ENCODE data around the gene PTPRG.

PTPRG gene

GRCh38 chr3:62261121-62261520 lies 699.8 kb downstream of the PTPRG start:
- DNase-seq: no peak

- no peak for DNase-seq
Observed at GRCh38 chr3:62261736-62262135, 700.4 kb downstream of the PTPRG start.

GRCh38 chr3:62265528-62265927 lies 704.2 kb downstream of the PTPRG start:
- DNase-seq: no peak

DNA sequence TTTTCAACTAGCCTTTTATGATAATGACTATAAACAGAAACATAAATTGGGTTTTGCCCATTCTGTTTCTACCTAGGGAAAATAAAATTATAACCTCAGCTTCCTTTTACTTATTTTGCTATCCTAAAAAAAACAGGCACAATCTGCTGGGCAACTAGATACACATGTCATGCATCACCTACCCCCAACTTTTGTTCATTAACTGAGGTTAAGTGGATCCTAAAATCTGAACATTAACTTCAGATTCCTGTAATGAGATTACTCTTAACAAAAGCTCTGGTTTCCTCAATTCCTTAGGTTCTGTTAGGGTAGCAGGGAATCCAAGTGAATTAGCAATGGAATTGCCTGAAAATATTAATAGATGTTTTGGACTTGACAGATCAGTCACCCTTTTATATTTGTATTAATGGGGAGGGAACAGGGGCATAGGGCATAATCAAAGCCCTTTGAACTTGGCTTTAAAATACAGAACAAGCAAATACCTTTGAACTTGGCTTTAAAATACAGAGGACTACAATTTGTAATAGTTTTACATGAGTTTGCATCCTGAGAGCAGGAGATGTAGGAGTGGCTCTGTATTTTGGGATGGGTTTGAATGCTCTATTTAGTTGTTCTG lies 705.4 kb downstream of the PTPRG start:
- DNase-seq: no peak

DNA sequence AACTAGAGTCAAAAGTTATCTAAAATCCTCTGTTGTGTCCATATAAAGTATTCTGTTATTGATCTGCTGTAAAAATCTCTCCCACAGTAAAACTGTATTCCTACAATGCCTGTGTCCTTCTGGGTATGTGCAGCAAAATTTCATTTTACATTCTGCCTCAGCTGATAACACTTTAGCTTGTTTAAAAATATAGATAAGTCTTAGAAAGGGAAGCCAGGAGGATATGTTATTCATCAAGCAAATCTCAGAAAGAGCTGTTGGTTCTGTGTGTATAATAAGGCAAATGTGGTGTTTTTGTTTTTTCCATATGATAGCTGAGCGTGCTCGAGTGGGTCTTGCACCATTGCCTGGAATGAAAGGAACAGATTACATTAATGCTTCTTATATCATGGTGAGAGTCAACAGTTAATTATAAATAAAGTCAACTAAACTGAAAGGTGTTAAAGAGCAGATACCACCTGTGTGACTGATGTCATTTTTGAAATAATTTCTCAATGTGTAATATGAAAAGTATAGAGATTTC lies 715.3 kb downstream of the PTPRG start:
- DNase-seq: no peak

GRCh38 chr3:62277450-62277849 lies 716.1 kb downstream of the PTPRG start:
- no peak for DNase-seq

DNA sequence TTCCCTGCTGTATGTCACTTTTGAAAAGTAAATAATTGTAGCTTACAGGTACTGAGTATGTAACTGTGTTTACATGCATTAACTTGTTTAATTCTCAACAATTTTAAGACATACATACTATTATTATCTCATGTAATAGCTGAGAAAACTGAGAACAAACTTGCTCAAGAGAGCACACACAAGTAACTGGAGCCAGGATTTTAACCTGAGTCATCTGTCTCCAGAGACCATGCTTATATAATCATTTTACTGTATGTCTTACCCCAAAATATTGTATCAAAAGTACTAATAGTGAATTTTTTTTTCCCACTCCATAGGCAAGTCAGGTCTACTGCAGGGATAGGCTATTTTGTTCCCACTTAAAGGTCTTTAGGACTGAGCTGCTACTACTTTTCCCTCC lies 716.6 kb downstream of the PTPRG start:
- DNase-seq: no peak

GRCh38 chr3:62281726-62282125 lies 720.4 kb downstream of the PTPRG start:
- no peak for DNase-seq

DNA sequence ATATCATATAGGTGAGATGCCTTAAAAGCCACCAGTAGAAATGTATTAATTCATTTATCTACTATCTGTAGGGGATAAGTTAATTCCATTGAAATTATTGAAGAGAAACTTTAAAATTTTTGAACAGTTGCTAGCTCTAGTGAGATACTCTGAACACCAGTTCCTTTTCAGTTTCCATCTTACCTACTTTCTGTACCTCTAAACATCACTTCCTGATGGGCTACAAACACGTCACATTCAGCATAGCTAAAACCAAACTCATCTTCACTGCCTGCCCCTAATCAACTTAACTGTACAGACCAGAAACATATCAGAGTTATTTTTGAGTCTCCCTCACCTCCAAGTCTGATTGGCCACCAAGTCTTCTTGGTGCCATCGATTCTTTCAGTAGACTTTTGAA lies 723.1 kb downstream of the PTPRG start:
- no peak for DNase-seq

DNA sequence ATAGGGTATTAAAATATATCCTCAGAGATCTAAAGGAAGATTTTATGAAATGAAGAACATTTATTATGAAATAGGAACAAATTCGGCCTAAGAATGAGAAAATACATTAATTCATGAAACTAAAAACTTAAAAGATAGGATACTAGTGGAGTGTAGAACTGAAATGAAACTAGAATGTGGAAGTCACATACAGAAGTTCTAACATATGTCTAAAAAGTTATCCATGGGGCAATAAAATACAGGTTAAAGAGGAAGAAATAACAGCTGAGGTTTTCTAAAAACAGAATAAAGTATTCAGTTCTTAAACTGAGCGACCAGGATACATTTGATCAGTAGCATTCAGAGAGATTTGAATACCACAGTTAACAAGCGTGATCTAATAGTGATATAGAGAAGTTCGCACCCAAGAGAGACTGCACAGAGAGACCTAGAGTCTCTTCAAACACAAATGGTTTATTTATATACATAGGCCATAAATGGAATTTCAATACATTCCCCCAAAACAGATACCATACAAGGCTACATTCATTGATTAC lies 726.1 kb downstream of the PTPRG start:
- no peak for DNase-seq

DNA sequence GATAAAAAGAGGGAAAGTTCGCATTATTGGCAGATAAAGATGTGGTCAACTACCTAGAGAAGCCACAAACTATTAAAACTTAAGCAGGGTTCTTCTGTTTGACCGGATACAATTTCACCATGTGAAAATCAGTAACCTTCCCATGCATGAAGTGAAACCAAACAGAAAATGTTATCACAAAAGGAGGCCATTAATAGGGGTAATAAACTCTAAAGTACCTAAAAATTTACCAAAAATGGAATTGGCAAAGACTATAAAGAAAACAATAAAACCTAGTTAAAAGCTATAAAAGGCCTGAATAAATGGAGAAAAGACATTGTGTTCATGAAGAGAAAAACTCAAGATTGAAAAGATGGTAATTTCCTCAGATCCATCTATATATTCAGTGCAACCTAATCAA lies 728.6 kb downstream of the PTPRG start:
- DNase-seq: no peak

GRCh38 chr3:62293051-62293780 lies 731.8 kb downstream of the PTPRG start:
- no peak for DNase-seq

DNA sequence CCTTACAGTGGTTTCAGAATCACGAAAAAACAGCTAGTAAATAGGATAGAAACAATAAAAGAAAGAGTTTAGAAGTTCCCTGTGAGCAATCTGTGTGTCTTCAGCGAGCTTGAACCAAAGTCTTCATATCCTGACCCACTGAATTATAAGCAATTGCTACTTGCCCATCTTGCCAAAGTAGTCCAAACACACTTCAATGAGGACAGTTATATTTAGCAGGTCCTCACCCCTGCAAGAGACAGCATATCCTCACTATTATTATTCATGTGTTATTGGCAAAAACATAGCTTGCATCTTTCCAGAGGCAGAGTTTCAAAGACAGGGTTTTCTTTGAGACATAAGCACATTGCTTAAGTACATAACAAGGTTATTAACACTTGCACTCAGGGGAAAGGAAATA lies 734.2 kb downstream of the PTPRG start:
- DNase-seq: no peak

GRCh38 chr3:62300617-62301016 lies 739.2 kb downstream of the PTPRG start:
- no peak for DNase-seq

- DNase-seq: no peak
Observed at GRCh38 chr3:62312201-62312600, 750.8 kb downstream of the PTPRG start.

DNA sequence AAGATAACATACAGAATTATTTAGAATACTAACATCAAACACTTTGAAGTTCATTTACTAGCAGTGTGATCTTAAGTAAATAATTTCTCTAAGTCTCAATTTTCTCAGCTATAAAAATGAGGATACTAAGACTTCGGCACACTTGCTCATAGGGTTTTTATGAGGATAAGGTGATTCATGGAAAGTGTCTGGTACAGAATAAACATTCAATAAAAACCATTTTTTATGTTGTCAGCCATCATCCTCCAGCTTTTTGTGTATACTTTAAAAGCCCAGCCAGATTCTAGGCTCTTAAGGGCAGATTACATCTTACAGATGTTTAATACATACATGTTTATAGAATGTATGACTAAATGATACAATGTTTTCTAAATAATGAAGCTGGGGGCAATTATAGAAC lies 755.2 kb downstream of the PTPRG start:
- no peak for DNase-seq

DNA sequence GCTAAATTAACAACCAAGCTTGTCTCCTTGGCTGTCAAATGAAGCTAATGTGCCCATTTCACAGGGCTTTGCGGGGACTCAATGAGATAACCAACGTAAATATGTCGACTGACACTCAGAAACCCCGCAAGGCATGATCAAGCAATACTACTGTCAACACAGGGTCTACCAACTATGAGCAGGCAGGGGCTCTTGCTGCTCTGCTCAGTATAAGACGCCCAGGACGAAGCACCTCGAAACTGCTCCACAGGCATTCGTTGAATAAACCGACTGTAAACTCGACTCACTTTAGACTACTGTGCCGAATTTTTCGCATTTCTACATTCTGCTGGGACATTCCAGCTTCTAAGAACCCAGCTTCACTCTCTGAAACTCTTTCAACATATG lies 757.0 kb downstream of the PTPRG start:
- no peak for DNase-seq

DNA sequence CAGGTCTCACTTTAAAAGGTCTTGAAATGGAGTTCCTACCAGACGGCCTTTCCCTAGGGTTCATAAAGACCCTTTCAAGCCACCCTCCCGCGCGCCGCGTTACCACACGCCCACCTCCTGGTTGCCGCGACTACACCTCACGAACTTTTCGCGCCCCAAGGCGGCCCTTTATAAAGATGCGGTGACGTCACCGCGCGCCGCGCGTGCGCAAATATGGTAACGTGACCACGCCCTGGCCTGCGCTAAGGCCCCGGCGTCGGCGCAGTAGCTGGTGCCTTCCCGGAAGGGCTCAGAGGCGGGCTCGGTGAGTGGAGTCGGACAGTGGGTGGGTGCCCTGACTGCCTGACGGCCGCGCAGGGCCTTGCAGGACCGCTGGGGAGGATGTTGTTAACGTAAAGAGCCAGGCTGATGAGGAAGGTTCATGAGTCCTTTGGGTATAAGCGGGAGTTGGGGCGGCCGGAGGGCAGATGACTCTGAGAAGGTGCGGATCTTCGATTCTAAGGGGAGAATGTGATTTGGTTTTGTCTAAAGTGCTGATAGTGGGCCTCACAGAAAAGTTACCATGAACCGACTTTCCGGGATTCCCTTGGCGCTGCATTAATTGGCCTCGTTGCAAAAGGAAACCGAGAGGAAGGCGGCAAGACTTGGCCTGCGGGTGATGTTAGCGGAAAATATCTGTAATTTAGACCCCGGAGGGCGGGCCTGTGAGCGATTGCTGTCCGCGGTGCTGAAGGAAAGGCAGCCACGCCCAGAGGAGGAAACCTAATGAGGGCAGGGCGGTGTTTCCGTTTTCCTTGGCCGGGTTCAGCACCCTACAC lies 757.6 kb downstream of the PTPRG start:
- DNase-seq: peak; percentile 70 to 73

DNA sequence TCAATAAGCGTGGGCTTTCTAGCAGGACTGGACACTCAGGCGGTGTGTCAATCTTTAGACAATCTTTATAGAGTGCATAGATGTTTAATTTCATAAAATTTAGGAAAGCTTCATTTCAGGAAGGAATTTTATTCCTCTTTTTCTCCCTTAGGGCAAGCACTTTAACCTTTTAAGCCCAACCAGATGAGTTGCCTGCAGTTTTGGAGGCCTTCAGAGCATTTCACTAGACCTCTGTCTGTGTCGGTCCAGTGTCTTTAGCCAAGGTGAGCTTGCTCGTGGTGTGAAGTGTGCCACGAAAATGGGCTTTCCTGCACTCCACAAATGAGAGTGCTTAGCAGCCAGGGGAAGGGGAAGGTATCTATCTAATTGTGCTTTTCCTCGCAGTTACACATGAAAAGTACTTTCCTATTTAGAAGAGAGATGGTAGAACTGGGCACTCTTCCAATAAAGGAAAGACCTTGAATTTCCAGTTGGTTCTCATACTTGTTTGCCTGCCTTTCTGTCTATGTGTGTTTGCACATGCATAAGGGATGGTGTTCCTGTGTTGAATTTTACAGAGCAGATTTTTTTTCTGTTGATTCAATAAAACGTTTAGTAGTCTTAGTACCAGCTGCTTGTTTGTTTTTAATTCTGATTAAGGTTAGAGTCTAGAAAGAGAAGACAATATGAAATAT lies 758.3 kb downstream of the PTPRG start:
- DNase-seq: no peak

DNA sequence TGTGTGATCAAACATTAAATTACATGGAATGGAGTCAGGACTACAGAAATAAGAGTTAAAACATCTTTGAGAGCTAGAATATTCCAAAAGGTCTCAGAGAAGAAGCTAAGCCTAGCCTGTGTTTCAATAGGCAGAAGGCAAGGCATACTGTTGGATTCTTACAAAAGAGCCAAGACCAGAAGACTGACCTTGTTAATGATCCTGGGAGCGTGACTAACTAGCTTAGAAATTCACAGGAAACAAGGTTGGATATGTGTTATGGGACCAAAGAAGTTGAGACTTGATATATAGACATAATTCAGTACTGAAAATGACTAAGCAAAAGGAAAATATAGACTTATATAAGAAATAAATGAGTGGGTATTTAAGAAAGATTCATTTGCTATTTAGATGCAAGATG lies 761.9 kb downstream of the PTPRG start:
- DNase-seq: no peak

- DNase-seq: no peak
Observed at GRCh38 chr3:62325896-62326295, 764.5 kb downstream of the PTPRG start.

DNA sequence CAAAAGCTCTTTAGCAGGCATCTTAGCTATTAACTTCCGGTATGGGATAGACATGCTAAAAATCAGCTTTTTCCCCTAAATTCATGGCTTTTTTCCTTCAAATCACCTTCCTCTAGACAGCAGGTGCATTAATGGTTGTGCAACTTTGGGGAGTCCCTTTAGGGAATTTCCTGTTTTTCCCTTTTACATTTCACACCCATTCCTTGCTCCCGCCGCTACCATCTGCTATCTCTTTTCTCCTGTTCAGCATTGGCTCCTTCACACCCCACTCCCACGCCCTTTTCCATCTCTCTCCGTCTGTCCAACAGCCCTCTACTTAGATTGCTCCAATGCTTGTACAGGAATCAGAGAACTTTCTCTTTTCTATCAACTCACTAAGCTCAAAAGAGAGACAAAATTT lies 768.6 kb downstream of the PTPRG start:
- no peak for DNase-seq

DNA sequence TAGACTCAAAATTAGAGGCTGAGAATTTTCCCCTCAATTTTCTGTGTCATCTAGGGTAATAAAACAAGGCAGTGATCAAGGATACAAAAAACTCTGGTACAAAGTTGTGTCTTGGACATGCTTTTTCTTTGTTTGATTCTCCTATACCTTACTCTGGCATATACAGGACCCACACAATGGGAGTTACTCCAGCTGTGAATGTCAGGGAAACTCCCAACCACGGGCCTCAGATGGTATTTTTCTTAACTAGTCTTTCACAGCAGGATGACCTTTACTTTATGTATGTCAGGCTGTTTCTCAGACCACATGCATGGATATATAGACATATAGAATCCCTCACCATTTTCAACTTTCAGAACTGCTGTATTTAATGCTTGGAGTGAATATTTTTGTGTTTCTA lies 770.6 kb downstream of the PTPRG start:
- no peak for DNase-seq

Data from activated CD4-positive, alpha-beta T cell treated with anti-CD3 and anti-CD28 coated beads, Interleukin-2, amount 50 U/mL, for 48 hours (primary cell).